Panc1 (cell line): ENCODE data around the gene MORN1.

Experiments used
- CTCF ChIP-seq: fragments of 450-650 bp; IDR thresholded peaks from 2 replicates; pipeline ENCODE4 v1.5.1; 2017; ENCODE audit warnings: mild to moderate bottlenecking
- POLR2AphosphoS5 ChIP-seq: IDR thresholded peaks from 2 replicates; pipeline ENCODE4 v1.6.1; 2012; ENCODE audit warnings: mild to moderate bottlenecking, low read depth, low read length, moderate library complexity
- REST ChIP-seq, 2 experiments: IDR thresholded peaks; 2 replicates each; pipeline ENCODE4 v1.6.1; 2011 to 2012; ENCODE audit warnings: low read depth in 2 of 2, control low read depth in 1 of 2, low read length in 1 of 2, mild to moderate bottlenecking in 1 of 2, moderate library complexity in 1 of 2; ENCODE audit not compliant: insufficient read depth in 1 of 2

DNA sequence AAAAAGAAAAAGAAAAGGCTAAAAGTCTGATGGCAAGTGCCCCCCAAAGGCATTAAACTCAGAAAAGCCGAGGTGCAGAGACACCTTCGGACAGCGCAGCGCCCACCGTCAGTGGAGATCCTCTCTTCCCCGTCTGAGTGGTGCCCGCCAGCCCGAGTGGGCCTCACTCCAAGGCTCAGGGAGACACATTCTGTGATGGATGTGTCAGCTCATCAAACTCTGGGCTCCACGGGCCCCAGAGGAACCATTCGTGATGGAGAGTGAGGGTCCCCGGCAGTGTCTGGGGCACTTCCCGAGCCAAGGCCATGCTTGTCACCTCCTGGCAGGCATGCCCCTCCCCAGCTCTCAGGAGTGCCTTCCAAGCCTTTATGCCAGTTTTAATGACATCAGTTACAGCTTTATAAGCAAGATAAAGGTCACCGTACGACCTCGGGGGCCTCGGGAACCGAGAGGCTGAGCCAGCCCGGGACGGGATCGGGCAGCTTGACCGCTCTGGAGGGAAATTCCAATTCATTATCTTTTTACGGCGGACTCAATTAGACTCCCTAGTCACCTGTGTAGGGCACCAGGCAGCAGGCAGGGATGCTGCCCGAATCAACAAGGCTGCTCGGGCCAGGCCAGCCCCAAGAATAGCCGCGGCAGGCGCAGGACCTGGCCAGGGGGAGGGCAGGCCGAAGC lies 49.5 kb downstream of the MORN1 start:
- TF ChIP-seq CTCF (no peak), REST (IDR thresholded peaks at IDR 0.05; ENCODE audit: insufficient read depth in 1 of 2, low read depth in 2 of 2, low read length in 1 of 2) (no peak), POLR2AphosphoS5 (no peak)
